Osteocyte (in vitro differentiated cells): ENCODE results near the gene AFF3. TPM values are rescaled to one million over a fixed set of nuclear protein-coding genes. Genes with fewer than 3 reads are reported as not detected.

Experiments
- DNase-seq: peaks from one replicate; pipeline ENCODE4 v3.0.0; 2021; ENCODE audit warnings: mixed read lengths; ENCODE audit not compliant: unreplicated experiment; ENCODE audit errors: extremely low spot score
- H3K27ac Mint-ChIP-seq: one replicate; pipeline ENCODE4 v1.8.0; 2021; ENCODE audit warnings: mild to moderate bottlenecking, mixed read lengths; ENCODE audit not compliant: unreplicated experiment
- H3K27me3 Mint-ChIP-seq: one replicate; pipeline ENCODE4 v1.8.0; 2021; ENCODE audit warnings: mixed read lengths; ENCODE audit not compliant: unreplicated experiment
- H3K36me3 Mint-ChIP-seq: one replicate; pipeline ENCODE4 v1.8.0; 2021; ENCODE audit warnings: mixed read lengths; ENCODE audit not compliant: unreplicated experiment
- H3K4me1 Mint-ChIP-seq: one replicate; pipeline ENCODE4 v1.8.0; 2021; ENCODE audit warnings: mixed read lengths; ENCODE audit not compliant: unreplicated experiment
- H3K4me3 Mint-ChIP-seq: one replicate; pipeline ENCODE4 v1.8.0; 2021; ENCODE audit warnings: mild to moderate bottlenecking, moderate library complexity, mixed read lengths; ENCODE audit not compliant: unreplicated experiment
- H3K9me3 Mint-ChIP-seq: one replicate; pipeline ENCODE4 v1.8.0; 2021; ENCODE audit warnings: mixed read lengths; ENCODE audit not compliant: unreplicated experiment
- CTCF ChIP-seq: fragments of 200-600 bp; sonication (generic); IDR thresholded peaks from 2 replicates; pipeline ENCODE4 v1.5.0; 2021; ENCODE audit warnings: antibody characterized with exemption, mild to moderate bottlenecking, moderate library complexity
- total RNA-seq: library from RNA; stranded (reverse); gene quantifications from 2 replicates; pipeline ENCODE4 v1.2.1, GENCODE V29; 2021

The AFF3 gene
- total RNA-seq, 1 donor from 2014 or later: 248 TPM

GRCh38 chr2:99845296-99845695 is 297.1 kb downstream of the AFF3 start:
- no peak for DNase-seq
- no peak for TF ChIP-seq CTCF
- Mint-ChIP-seq H3K27ac (peak overlapping the region; percentile 18), H3K9me3 (no peaks in the 10 kb centered on the region), H3K36me3 (peaks cover 40% of the 10 kb centered on the region), H3K4me1 (peaks cover 36% of the 10 kb centered on the region), H3K27me3 (no peaks in the 10 kb centered on the region), H3K4me3 (no peak overlapping the region)

GRCh38 chr2:99842451-99842850 is 299.9 kb downstream of the AFF3 start:
- Mint-ChIP-seq H3K4me3 (no peak overlapping the region), H3K27me3 (no peaks in the 10 kb centered on the region), H3K4me1 (peaks cover 36% of the 10 kb centered on the region), H3K9me3 (no peaks in the 10 kb centered on the region), H3K36me3 (peaks cover 34% of the 10 kb centered on the region), H3K27ac (no peak overlapping the region)
- no peak for DNase-seq
- TF ChIP-seq CTCF: no peak

- H3K9me3 Mint-ChIP-seq: no peaks in the 10 kb centered on the region
- H3K36me3 Mint-ChIP-seq: peaks cover 35% of the 10 kb centered on the region
- H3K4me3 Mint-ChIP-seq: no peak overlapping the region
- no peak for DNase-seq
- H3K27me3 Mint-ChIP-seq: no peaks in the 10 kb centered on the region
- no peak overlapping the region for H3K27ac Mint-ChIP-seq
- H3K4me1 Mint-ChIP-seq: peaks cover 42% of the 10 kb centered on the region
- TF ChIP-seq CTCF: no peak
These were observed 300.6 kb downstream of the AFF3 start for GRCh38 chr2:99841749-99842148.

- TF ChIP-seq CTCF: no peak
- H3K27me3 Mint-ChIP-seq: no peaks in the 10 kb centered on the region
- no peak for DNase-seq
- peaks cover 40% of the 10 kb centered on the region for H3K36me3 Mint-ChIP-seq
- peaks cover 43% of the 10 kb centered on the region for H3K4me1 Mint-ChIP-seq
- H3K4me3 Mint-ChIP-seq: no peak overlapping the region
- H3K27ac Mint-ChIP-seq: no peak overlapping the region
- H3K9me3 Mint-ChIP-seq: no peaks in the 10 kb centered on the region
These were observed 301.6 kb downstream of the AFF3 start for GRCh38 chr2:99840831-99841230.

- H3K27ac Mint-ChIP-seq: peak overlapping the region; percentile 84
- H3K27me3 Mint-ChIP-seq: no peaks in the 10 kb centered on the region
- H3K9me3 Mint-ChIP-seq: peaks cover 4% of the 10 kb centered on the region
- TF ChIP-seq CTCF: no peak
- no peak for DNase-seq
- peaks cover 49% of the 10 kb centered on the region for H3K4me1 Mint-ChIP-seq
- peaks cover 59% of the 10 kb centered on the region for H3K36me3 Mint-ChIP-seq
- H3K4me3 Mint-ChIP-seq: no peak overlapping the region
These were observed 305.4 kb downstream of the AFF3 start for GRCh38 chr2:99836690-99837605.
